SK-N-SH (cell line): ENCODE measurements around the gene SUPT20H. TPM values are rescaled to one million over a fixed set of nuclear protein-coding genes. Genes with fewer than 3 reads are reported as not detected.

Source experiments
- CTCF ChIA-PET: fragments of 300-600, 350-600 bp; formaldehyde crosslinking; extraction: SDS; loops from one replicate; lab custom pipeline; 2021; lab: Yijun Ruan, JAX
- POLR2A ChIA-PET: fragments of 350-600 bp; sonication (Branson Sonifier 250); formaldehyde crosslinking; extraction: SDS; loops from one replicate; lab custom pipeline; 2020; ENCODE audit warnings: antibody characterized with exemption, inconsistent platforms; lab: Yijun Ruan, JAX
- DNase-seq: peaks from one replicate; pipeline ENCODE4 v3.0.0; 2012
- H2AFZ ChIP-seq: fragments of 200-600 bp; sonication (generic); 2 replicates; pipeline ENCODE4 v1.8.1; 2016; ENCODE audit warnings: antibody characterized with exemption, mild to moderate bottlenecking, low read depth
- H3F3A ChIP-seq: fragments of 200-600 bp; sonication (generic); replicated peaks from 2 replicates; pipeline ENCODE3; 2016; ENCODE audit warnings: antibody characterized with exemption, mild to moderate bottlenecking; ENCODE audit not compliant: insufficient read depth
- H3K27ac ChIP-seq, 2 experiments: fragments of 200-500 bp in 1 of 2; fragments of 200-600 bp in 1 of 2; sonication (Bioruptor generic) in 1 of 2; sonication (generic), shearing (Covaris generic) in 1 of 2; 2 replicates each; pipeline versions ENCODE4 v1.5.1 to v1.6.1; 2014 to 2016; ENCODE audit warnings: low read depth in 2 of 2, inconsistent platforms in 1 of 2, low read length in 1 of 2, mild to moderate bottlenecking in 1 of 2, mixed read lengths in 1 of 2
- H3K27me3 ChIP-seq: fragments of 200-600 bp; sonication (generic), shearing (Covaris generic); 2 replicates; pipeline ENCODE4 v1.6.1; 2016; ENCODE audit warnings: mixed run types; ENCODE audit not compliant: insufficient read depth
- H3K36me3 ChIP-seq, 2 experiments: fragments of 200-500 bp in 1 of 2; fragments of 200-600 bp in 1 of 2; sonication (Bioruptor generic) in 1 of 2; sonication (generic) in 1 of 2; replicated peaks in 1 of 2; 2 replicates each; pipeline versions ENCODE3 to v1.5.1; 2014 to 2016; ENCODE audit warnings: low read length in 1 of 2, mild to moderate bottlenecking in 1 of 2; ENCODE audit not compliant: insufficient read depth in 2 of 2, control insufficient read depth in 1 of 2
- H3K4me1 ChIP-seq, 2 experiments: fragments of 200-500 bp in 1 of 2; fragments of 200-600 bp in 1 of 2; sonication (Bioruptor generic) in 1 of 2; sonication (generic), shearing (Covaris generic) in 1 of 2; 2 replicates each; pipeline versions ENCODE4 v1.5.1 to v1.6.1; 2014 to 2016; ENCODE audit warnings: low read depth in 1 of 2, low read length in 1 of 2, mixed run types in 1 of 2; ENCODE audit not compliant: insufficient read depth in 2 of 2, control insufficient read depth in 1 of 2
- H3K4me2 ChIP-seq: fragments of 200-600 bp; sonication (generic), shearing (Covaris generic); 2 replicates; pipeline ENCODE4 v1.6.1; 2017; ENCODE audit warnings: mixed run types
- H3K4me3 ChIP-seq, 2 experiments: fragments of 200-500 bp in 1 of 2; fragments of 200-600 bp in 1 of 2; sonication (Bioruptor generic) in 1 of 2; sonication (generic), shearing (Covaris generic) in 1 of 2; 2 replicates each; pipeline versions ENCODE4 v1.5.1 to v1.8.1; 2014 to 2016; ENCODE audit warnings: low read depth in 2 of 2, inconsistent platforms in 1 of 2, low read length in 1 of 2, mild to moderate bottlenecking in 1 of 2, mixed read lengths in 1 of 2, moderate library complexity in 1 of 2
- H3K79me2 ChIP-seq: fragments of 200-600 bp; sonication (generic); 2 replicates; pipeline ENCODE4 v1.8.1; 2017; ENCODE audit warnings: mild to moderate bottlenecking; ENCODE audit not compliant: insufficient read depth
- H3K9ac ChIP-seq: fragments of 200-600 bp; sonication (generic); 2 replicates; pipeline ENCODE4 v1.6.1; 2017; ENCODE audit warnings: mixed run types
- H3K9me2 ChIP-seq: fragments of 200-600 bp; sonication (generic); 2 replicates; pipeline ENCODE4 v1.6.1; 2017; ENCODE audit warnings: mixed run types
- H3K9me3 ChIP-seq: fragments of 200-600 bp; sonication (generic); 2 replicates; pipeline ENCODE4 v1.6.1; 2017; ENCODE audit warnings: mixed run types, mild to moderate bottlenecking, moderate library complexity
- H4K20me1 ChIP-seq: fragments of 200-600 bp; sonication (generic); 2 replicates; pipeline ENCODE4 v1.6.1; 2017; ENCODE audit warnings: mild to moderate bottlenecking, mixed run types; ENCODE audit not compliant: insufficient read depth
- ELF1 ChIP-seq: IDR thresholded peaks from 2 replicates; pipeline ENCODE4 v1.4.0; 2012
- GATA2 ChIP-seq: sonication (generic); formaldehyde crosslinking; IDR thresholded peaks from 2 replicates; pipeline ENCODE4 v1.5.0; 2020; ENCODE audit warnings: mild to moderate bottlenecking, missing genetic modification reagents
- JUND ChIP-seq: IDR thresholded peaks from 2 replicates; pipeline ENCODE4 v1.4.0; 2012
- MEF2A ChIP-seq: IDR thresholded peaks from 2 replicates; pipeline ENCODE4 v1.4.0; 2012; ENCODE audit warnings: low read depth, borderline replicate concordance
- NRF1 ChIP-seq: IDR thresholded peaks from 2 replicates; pipeline ENCODE4 v1.6.1; 2012; ENCODE audit warnings: low read depth, mild to moderate bottlenecking, low read length
- RAD21 ChIP-seq: IDR thresholded peaks from 2 replicates; pipeline ENCODE4 v1.6.1; 2012; ENCODE audit warnings: mild to moderate bottlenecking, low read length
- RFX5 ChIP-seq: IDR thresholded peaks from 2 replicates; pipeline ENCODE4 v1.6.1; 2012; ENCODE audit warnings: mild to moderate bottlenecking, improper control_type of control experiment, low read length
- SMC3 ChIP-seq: IDR thresholded peaks from 2 replicates; pipeline ENCODE4 v1.6.1; 2012; ENCODE audit warnings: low read depth, low read length, improper control_type of control experiment
- TAF1 ChIP-seq: IDR thresholded peaks from 2 replicates; pipeline ENCODE4 v1.6.1; 2012; ENCODE audit warnings: low read depth, mild to moderate bottlenecking, low read length, moderate library complexity, borderline replicate concordance
- TCF12 ChIP-seq: IDR thresholded peaks from 2 replicates; pipeline ENCODE4 v1.4.0; 2012
- YY1 ChIP-seq: IDR thresholded peaks from 2 replicates; pipeline ENCODE4 v1.4.0; 2012; ENCODE audit warnings: low read depth, mild to moderate bottlenecking
- WGBS: methylation state at CpG from one replicate; pipeline ENCODE4 v1.1.6; 2017; ENCODE audit warnings: low lambda C conversion rate; 5-methylcytosine and 5-hydroxymethylcytosine counted together
- polyA plus RNA-seq, 3 experiments: library from polyadenylated mRNA; depleted of rRNA; stranded (reverse); fragments of >200 nt; gene quantifications; 2 replicates each; pipeline ENCODE4 v1.2.3, GENCODE V29; 2012
- TF ChIP-seq, protein P1 (sequence below): IDR thresholded peaks from 2 replicates; pipeline ENCODE4 v1.6.1; 2012; ENCODE audit warnings: mild to moderate bottlenecking, low read depth, low read length, moderate library complexity
- TF ChIP-seq, protein P2 (sequence below): IDR thresholded peaks from 2 replicates; pipeline ENCODE4 v1.4.0; 2012; ENCODE audit warnings: low read depth, borderline replicate concordance
- TF ChIP-seq, protein P3 (sequence below): IDR thresholded peaks from 2 replicates; pipeline ENCODE4 v1.4.0; 2012; ENCODE audit warnings: low read depth, borderline replicate concordance
- TF ChIP-seq, protein P4 (sequence below): fragments of 200-600 bp; sonication (generic); IDR thresholded peaks from 2 replicates; pipeline ENCODE4 v1.6.1; 2017; ENCODE audit warnings: antibody characterized with exemption, mild to moderate bottlenecking, moderate library complexity

The SUPT20H gene
- polyA plus RNA-seq, 1 of the 3 experiments (the other 2 are of a cell fraction), result 39.4 TPM

DNA sequence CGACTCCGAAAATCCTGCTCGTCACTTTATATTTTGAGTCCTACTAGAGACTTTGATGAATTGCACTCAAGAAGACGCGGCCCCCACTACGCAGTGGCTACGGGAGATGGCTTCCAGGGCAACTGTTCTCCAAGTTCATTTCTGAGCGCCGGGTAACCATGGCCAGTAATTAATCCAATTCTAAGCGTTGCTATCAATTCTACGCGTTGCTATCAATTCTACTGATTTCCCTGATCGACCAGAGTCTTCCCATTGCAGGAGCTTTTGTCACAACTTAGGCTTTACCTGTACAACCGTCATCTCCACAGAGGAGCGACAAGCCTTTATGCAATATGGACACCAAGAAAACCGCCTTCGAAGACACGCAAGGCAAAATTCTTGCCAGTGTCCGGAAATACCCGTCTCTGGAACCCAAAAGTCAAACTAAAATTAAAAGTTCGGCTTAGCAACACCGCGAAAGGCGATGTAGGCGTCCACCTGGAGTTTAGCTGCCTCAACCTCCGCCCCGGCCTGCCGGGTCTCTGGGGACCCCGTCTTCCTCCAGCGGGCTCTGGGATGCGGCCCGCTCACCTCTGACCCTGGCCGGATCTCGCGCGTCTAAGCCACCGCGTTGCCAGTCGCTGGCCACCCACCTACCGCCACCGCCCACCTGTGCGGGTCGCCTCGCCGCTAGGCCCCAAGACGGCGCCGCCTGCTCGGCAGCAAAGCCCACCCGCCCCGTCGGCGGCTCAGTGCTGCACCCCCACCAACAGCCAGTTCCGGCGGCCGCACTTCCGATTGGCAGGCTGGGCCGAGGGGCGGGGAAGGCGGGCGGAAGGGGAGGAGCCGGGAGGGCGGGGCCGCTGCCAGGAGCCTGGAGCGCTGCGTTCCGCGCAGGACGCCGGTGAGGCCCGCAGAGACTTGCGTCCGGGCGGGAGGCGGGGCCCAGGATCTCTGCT, at the start of gene SUPT20H (continued):
- TF ChIP-seq, protein P1, sequence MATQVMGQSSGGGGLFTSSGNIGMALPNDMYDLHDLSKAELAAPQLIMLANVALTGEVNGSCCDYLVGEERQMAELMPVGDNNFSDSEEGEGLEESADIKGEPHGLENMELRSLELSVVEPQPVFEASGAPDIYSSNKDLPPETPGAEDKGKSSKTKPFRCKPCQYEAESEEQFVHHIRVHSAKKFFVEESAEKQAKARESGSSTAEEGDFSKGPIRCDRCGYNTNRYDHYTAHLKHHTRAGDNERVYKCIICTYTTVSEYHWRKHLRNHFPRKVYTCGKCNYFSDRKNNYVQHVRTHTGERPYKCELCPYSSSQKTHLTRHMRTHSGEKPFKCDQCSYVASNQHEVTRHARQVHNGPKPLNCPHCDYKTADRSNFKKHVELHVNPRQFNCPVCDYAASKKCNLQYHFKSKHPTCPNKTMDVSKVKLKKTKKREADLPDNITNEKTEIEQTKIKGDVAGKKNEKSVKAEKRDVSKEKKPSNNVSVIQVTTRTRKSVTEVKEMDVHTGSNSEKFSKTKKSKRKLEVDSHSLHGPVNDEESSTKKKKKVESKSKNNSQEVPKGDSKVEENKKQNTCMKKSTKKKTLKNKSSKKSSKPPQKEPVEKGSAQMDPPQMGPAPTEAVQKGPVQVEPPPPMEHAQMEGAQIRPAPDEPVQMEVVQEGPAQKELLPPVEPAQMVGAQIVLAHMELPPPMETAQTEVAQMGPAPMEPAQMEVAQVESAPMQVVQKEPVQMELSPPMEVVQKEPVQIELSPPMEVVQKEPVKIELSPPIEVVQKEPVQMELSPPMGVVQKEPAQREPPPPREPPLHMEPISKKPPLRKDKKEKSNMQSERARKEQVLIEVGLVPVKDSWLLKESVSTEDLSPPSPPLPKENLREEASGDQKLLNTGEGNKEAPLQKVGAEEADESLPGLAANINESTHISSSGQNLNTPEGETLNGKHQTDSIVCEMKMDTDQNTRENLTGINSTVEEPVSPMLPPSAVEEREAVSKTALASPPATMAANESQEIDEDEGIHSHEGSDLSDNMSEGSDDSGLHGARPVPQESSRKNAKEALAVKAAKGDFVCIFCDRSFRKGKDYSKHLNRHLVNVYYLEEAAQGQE, result no peak
- TF ChIP-seq NRF1 (peak; percentile 59), TCF12 (no peak), RFX5 (no peak), TAF1 (peak; percentile 71; the same call in 1 of the 2 replicates), JUND (no peak), ELF1 (peak; percentile 66)
- TF ChIP-seq, protein P2, sequence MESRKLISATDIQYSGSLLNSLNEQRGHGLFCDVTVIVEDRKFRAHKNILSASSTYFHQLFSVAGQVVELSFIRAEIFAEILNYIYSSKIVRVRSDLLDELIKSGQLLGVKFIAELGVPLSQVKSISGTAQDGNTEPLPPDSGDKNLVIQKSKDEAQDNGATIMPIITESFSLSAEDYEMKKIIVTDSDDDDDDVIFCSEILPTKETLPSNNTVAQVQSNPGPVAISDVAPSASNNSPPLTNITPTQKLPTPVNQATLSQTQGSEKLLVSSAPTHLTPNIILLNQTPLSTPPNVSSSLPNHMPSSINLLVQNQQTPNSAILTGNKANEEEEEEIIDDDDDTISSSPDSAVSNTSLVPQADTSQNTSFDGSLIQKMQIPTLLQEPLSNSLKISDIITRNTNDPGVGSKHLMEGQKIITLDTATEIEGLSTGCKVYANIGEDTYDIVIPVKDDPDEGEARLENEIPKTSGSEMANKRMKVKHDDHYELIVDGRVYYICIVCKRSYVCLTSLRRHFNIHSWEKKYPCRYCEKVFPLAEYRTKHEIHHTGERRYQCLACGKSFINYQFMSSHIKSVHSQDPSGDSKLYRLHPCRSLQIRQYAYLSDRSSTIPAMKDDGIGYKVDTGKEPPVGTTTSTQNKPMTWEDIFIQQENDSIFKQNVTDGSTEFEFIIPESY, result no peak; the same call in 1 of the 2 replicates
- TF ChIP-seq, protein P3, sequence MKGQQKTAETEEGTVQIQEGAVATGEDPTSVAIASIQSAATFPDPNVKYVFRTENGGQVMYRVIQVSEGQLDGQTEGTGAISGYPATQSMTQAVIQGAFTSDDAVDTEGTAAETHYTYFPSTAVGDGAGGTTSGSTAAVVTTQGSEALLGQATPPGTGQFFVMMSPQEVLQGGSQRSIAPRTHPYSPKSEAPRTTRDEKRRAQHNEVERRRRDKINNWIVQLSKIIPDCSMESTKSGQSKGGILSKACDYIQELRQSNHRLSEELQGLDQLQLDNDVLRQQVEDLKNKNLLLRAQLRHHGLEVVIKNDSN, result no peak

DNA sequence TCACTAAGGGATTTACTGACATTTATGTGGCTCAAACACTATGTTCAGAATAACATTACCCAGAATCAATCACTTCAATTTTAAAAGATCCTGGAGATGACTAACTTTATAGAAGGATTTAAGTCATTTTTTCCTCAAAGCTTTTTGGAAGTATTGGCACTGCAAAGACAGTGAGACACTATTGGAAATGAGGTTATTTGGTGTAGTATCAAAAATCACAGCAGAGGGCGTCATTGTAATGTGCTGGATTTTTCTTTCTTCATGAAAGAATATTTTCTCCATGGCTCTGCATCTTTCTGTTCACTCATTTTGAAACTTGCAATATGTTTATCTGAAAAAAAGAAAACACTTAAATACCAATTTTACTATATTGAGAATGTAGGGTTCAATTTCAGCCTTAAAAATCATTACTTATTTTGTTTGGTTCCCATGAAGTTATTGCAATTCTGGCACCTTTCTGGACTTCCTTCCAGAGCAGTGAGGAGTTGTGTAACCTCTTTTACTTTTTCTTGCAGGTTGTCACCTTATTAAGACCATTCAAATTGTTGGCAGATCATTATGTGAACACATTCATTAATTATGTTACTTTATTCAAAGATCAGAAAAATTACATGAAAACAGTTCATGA, 49.7 kb upstream of the SUPT20H start:
- H2AFZ ChIP-seq, result no peak overlapping the region
- no peaks in the 10 kb centered on the region for H4K20me1 ChIP-seq
- DNase-seq, result peak; percentile 26
- no peaks in the 10 kb centered on the region for H3K9me2 ChIP-seq
- TF ChIP-seq SMC3 (peak; percentile 73), GATA2 (CRISPR knock-in tag) (no peak), MEF2A (no peak), YY1 (no peak), RAD21 (peak; percentile 80)
- TF ChIP-seq, protein P4, sequence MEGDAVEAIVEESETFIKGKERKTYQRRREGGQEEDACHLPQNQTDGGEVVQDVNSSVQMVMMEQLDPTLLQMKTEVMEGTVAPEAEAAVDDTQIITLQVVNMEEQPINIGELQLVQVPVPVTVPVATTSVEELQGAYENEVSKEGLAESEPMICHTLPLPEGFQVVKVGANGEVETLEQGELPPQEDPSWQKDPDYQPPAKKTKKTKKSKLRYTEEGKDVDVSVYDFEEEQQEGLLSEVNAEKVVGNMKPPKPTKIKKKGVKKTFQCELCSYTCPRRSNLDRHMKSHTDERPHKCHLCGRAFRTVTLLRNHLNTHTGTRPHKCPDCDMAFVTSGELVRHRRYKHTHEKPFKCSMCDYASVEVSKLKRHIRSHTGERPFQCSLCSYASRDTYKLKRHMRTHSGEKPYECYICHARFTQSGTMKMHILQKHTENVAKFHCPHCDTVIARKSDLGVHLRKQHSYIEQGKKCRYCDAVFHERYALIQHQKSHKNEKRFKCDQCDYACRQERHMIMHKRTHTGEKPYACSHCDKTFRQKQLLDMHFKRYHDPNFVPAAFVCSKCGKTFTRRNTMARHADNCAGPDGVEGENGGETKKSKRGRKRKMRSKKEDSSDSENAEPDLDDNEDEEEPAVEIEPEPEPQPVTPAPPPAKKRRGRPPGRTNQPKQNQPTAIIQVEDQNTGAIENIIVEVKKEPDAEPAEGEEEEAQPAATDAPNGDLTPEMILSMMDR, result peak; percentile 84
- peaks cover 4% of the 10 kb centered on the region for H3F3A ChIP-seq
- H3K9ac ChIP-seq, result no peak overlapping the region; the same call in 1 of the 2 replicates
- H3K4me1 ChIP-seq, result no peaks in the 10 kb centered on the region
- no peaks in the 10 kb centered on the region for H3K27me3 ChIP-seq
- WGBS, result 0% methylated on average over 1 of the region's 1 CpG
- no peaks in the 10 kb centered on the region for H3K9me3 ChIP-seq
- ChIA-PET POLR2A (no interaction called here), CTCF (interaction anchor here (0.6 to 2.1 kb wide), 9 partner anchors 8 to 1473 kb away, joined by 3 to 6 read pairs (median 3); no protein-coding TSS in a partner anchor)
- H3K27ac ChIP-seq, result peak overlapping the region in 1 of 2 experiments; percentile 39; a peak in 2 of 4 replicates
- no peak overlapping the region for H3K4me3 ChIP-seq
- H3K4me2 ChIP-seq, result no peak overlapping the region
- H3K79me2 ChIP-seq, result no peaks in the 10 kb centered on the region
- H3K36me3 ChIP-seq, result no peaks in the 10 kb centered on the region
